HCT116 (cell line): Measurements from ENCODE around the gene TRIM62. TPM values are rescaled to one million over a fixed set of nuclear protein-coding genes. Genes with fewer than 3 reads are reported as not detected.
"Not testable (repeated sequence)": the region's sequence is repeated elsewhere in the genome, so short reads cannot be mapped to it uniquely, and the experiment has no call there.

Experiments
- ATAC-seq: fragments of 200-7000 bp; cut with Tn5 transposase; 2 replicates; pipeline ENCODE4 v1.9.1; 2020; ENCODE audit warnings: mild to moderate bottlenecking, moderate library complexity
- BruUV-seq: library from RNA; stranded (reverse); fragments of 400-500 nt; replicated peaks from 2 replicates; lab custom pipeline; 2021; lab: Mats Ljungman, UMichigan
- CTCF ChIA-PET: fragments of 300-600 bp; sonication (Branson Sonifier 250); formaldehyde crosslinking; loops from one replicate; lab custom pipeline; 2021; ENCODE audit warnings: antibody characterized with exemption; lab: Charles Lee
- POLR2A ChIA-PET: fragments of 300-600, 350-600 bp; sonication (Branson Sonifier 250); formaldehyde crosslinking; loops from one replicate; lab custom pipeline; 2021; ENCODE audit warnings: antibody characterized with exemption; lab: Charles Lee
- RAD21 ChIA-PET, 2 experiments: fragments of 300-600 bp; sonication (Branson Sonifier 250); formaldehyde crosslinking; loops; one replicate each; lab custom pipeline; 2023; ENCODE audit warnings: low total read pairs in 2 of 2; ENCODE audit not compliant: uncharacterized antibody in 2 of 2, unreplicated experiment in 2 of 2, low non-redundant PET in 1 of 2; lab: Charles Lee
- DNase-seq: peaks from one replicate; pipeline ENCODE4 v3.0.0-alpha.2; 2010; ENCODE audit warnings: low read depth, low spot score
- H2AFZ ChIP-seq: fragments of 200-600 bp; shearing (Covaris generic), sonication (generic); 2 replicates; pipeline ENCODE4 v1.6.1; 2017; ENCODE audit warnings: low read depth, mixed run types, mixed read lengths, antibody characterized with exemption, low read length; ENCODE audit not compliant: poor library complexity, severe bottlenecking
- H3K27ac ChIP-seq: 2 replicates; pipeline ENCODE4 v1.5.1; 2012; ENCODE audit warnings: low read depth, low read length
- H3K27me3 ChIP-seq: fragments of 200-600 bp; sonication (generic); 2 replicates; pipeline ENCODE4 v1.6.1; 2016; ENCODE audit warnings: mixed run types, low read length, mixed read lengths; ENCODE audit not compliant: insufficient read depth
- H3K36me3 ChIP-seq, 2 experiments: fragments of 200-500 bp in 1 of 2; fragments of 200-600 bp in 1 of 2; sonication (Bioruptor generic) in 1 of 2; sonication (generic) in 1 of 2; 2 replicates each; pipeline versions ENCODE4 v1.5.1 to v1.6.1; 2014 to 2016; ENCODE audit warnings: low read length in 2 of 2, inconsistent platforms in 1 of 2, mixed read lengths in 1 of 2, mixed run types in 1 of 2; ENCODE audit not compliant: insufficient read depth in 2 of 2, control insufficient read depth in 1 of 2
- H3K4me1 ChIP-seq, 2 experiments: fragments of 200-600 bp in 1 of 2; sonication (generic) in 1 of 2; 2 replicates each; pipeline versions ENCODE4 v1.5.1 to v1.6.1; 2012 to 2017; ENCODE audit warnings: low read length in 2 of 2, inconsistent platforms in 1 of 2, mild to moderate bottlenecking in 1 of 2, mixed read lengths in 1 of 2, mixed run types in 1 of 2, moderate library complexity in 1 of 2; ENCODE audit not compliant: insufficient read depth in 2 of 2, control insufficient read depth in 1 of 2
- H3K4me2 ChIP-seq: fragments of 200-600 bp; sonication (generic); 2 replicates; pipeline ENCODE4 v1.6.1; 2017; ENCODE audit warnings: mixed run types, low read length, mixed read lengths
- H3K4me3 ChIP-seq, 2 experiments: fragments of 200-600 bp in 1 of 2; sonication (generic) in 1 of 2; replicated peaks in 1 of 2; 2 replicates each; pipeline ENCODE4 v1.5.1; 2011 to 2016; ENCODE audit warnings: low read length in 2 of 2, control low read depth in 1 of 2, low read depth in 1 of 2, mild to moderate bottlenecking in 1 of 2, mixed read lengths in 1 of 2, mixed run types in 1 of 2
- H3K79me2 ChIP-seq: fragments of 200-600 bp; sonication (generic); 2 replicates; pipeline ENCODE4 v1.6.1; 2017; ENCODE audit warnings: mild to moderate bottlenecking, mixed run types, low read length, moderate library complexity, mixed read lengths; ENCODE audit not compliant: insufficient read depth
- H3K9ac ChIP-seq: fragments of 200-600 bp; sonication (generic); 2 replicates; pipeline ENCODE4 v1.6.1; 2016; ENCODE audit warnings: low read length, mixed read lengths
- H3K9me2 ChIP-seq: fragments of 200-600 bp; sonication (generic), shearing (Covaris generic); 2 replicates; pipeline ENCODE4 v1.6.1; 2017; ENCODE audit warnings: mixed run types, mild to moderate bottlenecking, moderate library complexity; ENCODE audit not compliant: insufficient read depth
- H3K9me3 ChIP-seq, 2 experiments: fragments of 200-500 bp in 1 of 2; fragments of 200-600 bp in 1 of 2; sonication (Bioruptor generic) in 1 of 2; sonication (generic) in 1 of 2; 2 replicates each; pipeline ENCODE4 v1.6.1; 2014 to 2017; ENCODE audit warnings: low read length in 2 of 2, mixed read lengths in 2 of 2, inconsistent platforms in 1 of 2, low read depth in 1 of 2, mild to moderate bottlenecking in 1 of 2, mixed run types in 1 of 2, moderate library complexity in 1 of 2; ENCODE audit not compliant: control insufficient read depth in 1 of 2, insufficient read depth in 1 of 2
- H4K20me1 ChIP-seq: fragments of 200-600 bp; sonication (generic), shearing (Covaris generic); 2 replicates; pipeline ENCODE4 v1.6.1; 2017; ENCODE audit warnings: mixed run types, mild to moderate bottlenecking, moderate library complexity; ENCODE audit not compliant: insufficient read depth
- ATF3 ChIP-seq: IDR thresholded peaks from 2 replicates; pipeline ENCODE4 v1.6.1; 2012
- CTCF ChIP-seq, 3 experiments: fragments of 200-600 bp in 1 of 3; sonication (generic) in 1 of 3; IDR thresholded peaks in 2 of 3; conservative IDR thresholded peaks in 1 of 3; 2 replicates each; pipeline ENCODE4 v1.5.1; 2012 to 2017; ENCODE audit warnings: low read depth in 2 of 3, low read length in 2 of 3, antibody characterized with exemption in 1 of 3, borderline replicate concordance in 1 of 3, control low read depth in 1 of 3, mild to moderate bottlenecking in 1 of 3, mixed read lengths in 1 of 3, mixed run types in 1 of 3, moderate library complexity in 1 of 3; ENCODE audit not compliant: insufficient read depth in 1 of 3
- ELF1 ChIP-seq: IDR thresholded peaks from 2 replicates; pipeline ENCODE4 v1.6.1; 2012; ENCODE audit warnings: low read depth, borderline replicate concordance
- FOSL1 ChIP-seq: IDR thresholded peaks from 2 replicates; pipeline ENCODE4 v1.6.1; 2012; ENCODE audit warnings: low read depth
- JUND ChIP-seq: IDR thresholded peaks from 2 replicates; pipeline ENCODE4 v1.6.1; 2012
- MAX ChIP-seq: IDR thresholded peaks from 2 replicates; pipeline ENCODE4 v1.6.1; 2012
- POLR2AphosphoS5 ChIP-seq: IDR thresholded peaks from 2 replicates; pipeline ENCODE4 v1.6.1; 2011; ENCODE audit warnings: mild to moderate bottlenecking, low read depth, low read length, moderate library complexity
- REST ChIP-seq: IDR thresholded peaks from 2 replicates; pipeline ENCODE4 v1.6.1; 2012; ENCODE audit warnings: low read depth
- SP1 ChIP-seq: IDR thresholded peaks from 2 replicates; pipeline ENCODE4 v1.6.1; 2012; ENCODE audit warnings: low read depth
- TCF7L2 ChIP-seq: IDR thresholded peaks from 2 replicates; pipeline ENCODE4 v1.7.0; 2011; ENCODE audit warnings: borderline replicate concordance, inconsistent platforms; ENCODE audit not compliant: insufficient read depth, insufficient read length; ENCODE audit errors: extremely low read depth
- ZNF274 ChIP-seq: fragments of 200-500 bp; sonication (Bioruptor generic); IDR thresholded peaks from 2 replicates; pipeline ENCODE4 v1.6.1; 2014; ENCODE audit warnings: mild to moderate bottlenecking, low read depth, low read length, inconsistent platforms
- intact Hi-C: fragments of 100-400 bp; cut with micrococcal nuclease; formaldehyde crosslinking; loops from 2 replicates; pipeline ENCODE4 v1.10.0; 2022
- total RNA-seq: library from RNA; stranded (reverse); gene quantifications from one replicate; pipeline ENCODE4 v1.2.1, GENCODE V29; 2021; ENCODE audit not compliant: unreplicated experiment

The TRIM62 gene
- total RNA-seq, 1 experiment from 2014 or later, result 6.5 TPM

GRCh38 chr1:33126411-33127000, 55.3 kb downstream of the TRIM62 start (continued):
- TF ChIP-seq FOSL1 (no peak), JUND (no peak), SP1 (no peak), MAX (no peak), ZNF274 (no peak)

- DNase-seq, H3K27me3 ChIP-seq, H3K9ac ChIP-seq, H4K20me1 ChIP-seq, RAD21 ChIA-PET, H3K9me2 ChIP-seq, CTCF ChIA-PET, ATAC-seq, H3K4me2 ChIP-seq, H2AFZ ChIP-seq, H3K27ac ChIP-seq, H3K4me3 ChIP-seq, H3K36me3 ChIP-seq, POLR2A ChIA-PET, BruUV-seq, H3K9me3 ChIP-seq: not testable (repeated sequence)
- intact Hi-C loops, result loop anchor here (5.0 to 10.0 kb wide), 2 partner anchors 220 to 348 kb away; partner anchors contain the start of gene ZSCAN20
- peaks cover 5 to 20% of the 10 kb centered on the region in 2 experiments; a peak in 3 of 4 replicates for H3K4me1 ChIP-seq
- H3K79me2 ChIP-seq, result peaks cover 24% of the 10 kb centered on the region
Observed at GRCh38 chr1:33124647-33125046, 57.2 kb downstream of the TRIM62 start.

GRCh38 chr1:33123266-33123665, 58.6 kb downstream of the TRIM62 start:
- no peaks in the 10 kb centered on the region for H3K9me3 ChIP-seq
- no peak overlapping the region for H2AFZ ChIP-seq
- no TSS peak for BruUV-seq
- H3K9ac ChIP-seq, result no peak overlapping the region
- H3K27me3 ChIP-seq, result no peaks in the 10 kb centered on the region
- peaks cover 23% of the 10 kb centered on the region for H3K79me2 ChIP-seq
- no peak overlapping the region for H3K4me3 ChIP-seq
- H3K9me2 ChIP-seq, result no peaks in the 10 kb centered on the region
- CTCF ChIA-PET, result no interaction called here
- no peak overlapping the region for H3K4me2 ChIP-seq
- intact Hi-C loops, result loop anchor here (10.0 kb wide), 1 partner anchor 222 kb away; no protein-coding TSS in a partner anchor
- no peaks in the 10 kb centered on the region; a peak in 1 of 4 replicates for H3K36me3 ChIP-seq
- ATAC-seq, result no peak
- TF ChIP-seq JUND (no peak), REST (no peak), ELF1 (no peak), SP1 (no peak), CTCF (IDR thresholded peaks at IDR 0.05 in 2 of 3, conservative IDR thresholded peaks at IDR 0.05 in 1 of 3; ENCODE audit: borderline replicate concordance in 1 of 3, insufficient read depth in 1 of 3, low read depth in 2 of 3, low read length in 2 of 3) (no peak), TCF7L2 (no peak), POLR2AphosphoS5 (no peak), ATF3 (no peak)
- TF ChIP-seq, all 23 proteins: peak for 0
- POLR2A ChIA-PET, result no interaction called here
- Histone ChIP-seq H3K27ac (no peak overlapping the region), H3K4me1 (peaks cover 3 to 15% of the 10 kb centered on the region in 2 experiments; a peak in 3 of 4 replicates), H4K20me1 (no peaks in the 10 kb centered on the region)
- RAD21 ChIA-PET, result no interaction called here
- DNase-seq, result no peak
